Activated gamma-delta T cell treated with Interleukin-2 at 50 U/mL for 16 hours (primary cell): ENCODE measurements around the gene CNTN2.
A peak's percentile ranks its signal among the peaks of the same experiment; 100 is the strongest.

Source experiments
- DNase-seq: peaks from one replicate; pipeline ENCODE4 v3.0.0-alpha.2; 2020

CNTN2 gene

GRCh38 chr1:205057808-205058575, 15.0 kb downstream of the CNTN2 start:
- DNase-seq = no peak

GRCh38 chr1:205058853-205059252, 15.8 kb downstream of the CNTN2 start:
- no peak for DNase-seq

GRCh38 chr1:205059660-205060059, 16.6 kb downstream of the CNTN2 start:
- DNase-seq = no peak

GRCh38 chr1:205060746-205061145, 17.7 kb downstream of the CNTN2 start:
- no peak for DNase-seq

GRCh38 chr1:205061227-205061626, 18.2 kb downstream of the CNTN2 start:
- no peak for DNase-seq

- DNase-seq = peak; percentile 65
Measured at GRCh38 chr1:205061665-205062069, 18.7 kb downstream of the CNTN2 start.

- DNase-seq = no peak
Measured at GRCh38 chr1:205062319-205062718, 19.3 kb downstream of the CNTN2 start.

- no peak for DNase-seq
Measured at GRCh38 chr1:205062895-205063294, 19.9 kb downstream of the CNTN2 start.

- no peak for DNase-seq
Measured at GRCh38 chr1:205064301-205064700, 21.3 kb downstream of the CNTN2 start.

GRCh38 chr1:205064741-205065316, 21.8 kb downstream of the CNTN2 start:
- no peak for DNase-seq

GRCh38 chr1:205065666-205066065, 22.7 kb downstream of the CNTN2 start:
- no peak for DNase-seq

- DNase-seq = no peak
Measured at GRCh38 chr1:205066141-205066818, 23.3 kb downstream of the CNTN2 start.

GRCh38 chr1:205067031-205067430, 24.0 kb downstream of the CNTN2 start:
- no peak for DNase-seq

- no peak for DNase-seq
Measured at GRCh38 chr1:205068001-205068400, 25.0 kb downstream of the CNTN2 start.

- DNase-seq = no peak
Measured at GRCh38 chr1:205068457-205069040, 25.5 kb downstream of the CNTN2 start.

GRCh38 chr1:205069371-205070125, 26.5 kb downstream of the CNTN2 start:
- DNase-seq = no peak

GRCh38 chr1:205071028-205071409, 28.0 kb downstream of the CNTN2 start:
- DNase-seq = no peak

- DNase-seq = no peak
Measured at GRCh38 chr1:205071801-205072200, 28.8 kb downstream of the CNTN2 start.

GRCh38 chr1:205072286-205072685, 29.3 kb downstream of the CNTN2 start:
- DNase-seq = no peak

- DNase-seq = no peak
Measured at GRCh38 chr1:205072881-205073280, 29.9 kb downstream of the CNTN2 start.

- no peak for DNase-seq
Measured at GRCh38 chr1:205073511-205073910, 30.5 kb downstream of the CNTN2 start.

- DNase-seq = no peak
Measured at GRCh38 chr1:205074084-205074483, 31.1 kb downstream of the CNTN2 start.

- DNase-seq = no peak
Measured at GRCh38 chr1:205074513-205074912, 31.5 kb downstream of the CNTN2 start.
